ENCODE results near the gene G6PC3.
"Not testable (repeated sequence)": the region's sequence is repeated elsewhere in the genome, so short reads cannot be mapped to it uniquely, and the experiment has no call there.

The G6PC3 gene

DNA sequence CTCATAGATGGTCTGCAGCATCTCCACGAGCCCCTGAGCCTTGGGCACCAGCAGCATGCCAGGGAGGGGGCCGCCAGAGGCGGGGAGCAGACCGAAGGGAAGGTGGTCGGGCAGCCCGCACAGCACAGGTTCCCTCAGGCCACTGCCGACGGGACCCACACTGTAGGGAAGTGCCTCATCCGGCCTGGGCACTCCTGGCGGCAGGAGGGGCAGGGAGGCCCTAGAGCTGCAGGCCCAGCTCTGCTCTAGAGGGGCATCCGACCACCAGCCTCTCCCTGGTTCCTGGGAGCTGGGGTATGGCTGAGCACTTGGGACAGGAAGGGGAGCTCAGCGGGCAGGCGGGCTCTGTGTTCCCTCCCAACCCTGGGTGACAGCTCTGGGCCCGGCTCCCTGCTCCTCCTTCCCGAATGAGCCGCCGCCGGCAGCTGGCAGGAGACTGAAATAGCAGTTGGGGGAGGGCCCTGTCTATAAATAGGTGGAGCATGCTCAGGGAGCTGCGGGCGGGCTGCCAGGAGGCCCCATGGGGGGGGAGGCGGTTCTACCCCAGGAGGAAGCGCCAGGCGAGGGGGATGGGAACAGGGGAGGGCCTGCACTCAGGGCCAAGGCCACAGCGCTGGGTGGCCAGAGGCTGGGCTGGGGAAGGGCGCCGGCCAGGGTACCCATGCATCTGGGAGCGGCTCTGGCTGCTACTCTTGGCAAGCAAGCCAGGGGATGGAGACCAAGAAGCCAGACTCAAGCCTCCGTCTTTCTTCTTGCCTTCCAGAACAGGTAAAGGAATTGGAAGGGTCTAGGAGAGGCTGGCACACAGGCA lies 40.5 kb downstream of the G6PC3 start:
- peak; percentile 90 for DNase-seq

DNA sequence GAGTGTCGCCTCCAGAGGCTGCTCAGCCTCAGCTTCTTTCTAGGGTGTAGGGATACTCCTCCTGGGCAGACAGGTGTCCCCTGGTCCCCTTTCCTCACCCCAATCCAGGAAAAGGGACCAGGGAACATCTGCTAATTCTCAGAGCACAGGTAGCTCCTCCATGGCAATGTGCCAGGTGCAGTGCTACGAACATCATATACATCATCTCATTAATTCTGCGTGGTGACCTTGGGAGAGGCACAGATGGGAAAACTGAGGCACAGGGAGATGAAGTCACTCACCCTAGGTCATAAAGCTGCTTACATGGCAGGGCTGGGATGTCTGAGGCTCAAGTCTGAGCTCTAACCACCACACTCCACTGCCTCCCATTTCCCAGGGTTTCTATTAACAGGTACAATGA lies 41.2 kb downstream of the G6PC3 start:
- no peak for DNase-seq

DNA sequence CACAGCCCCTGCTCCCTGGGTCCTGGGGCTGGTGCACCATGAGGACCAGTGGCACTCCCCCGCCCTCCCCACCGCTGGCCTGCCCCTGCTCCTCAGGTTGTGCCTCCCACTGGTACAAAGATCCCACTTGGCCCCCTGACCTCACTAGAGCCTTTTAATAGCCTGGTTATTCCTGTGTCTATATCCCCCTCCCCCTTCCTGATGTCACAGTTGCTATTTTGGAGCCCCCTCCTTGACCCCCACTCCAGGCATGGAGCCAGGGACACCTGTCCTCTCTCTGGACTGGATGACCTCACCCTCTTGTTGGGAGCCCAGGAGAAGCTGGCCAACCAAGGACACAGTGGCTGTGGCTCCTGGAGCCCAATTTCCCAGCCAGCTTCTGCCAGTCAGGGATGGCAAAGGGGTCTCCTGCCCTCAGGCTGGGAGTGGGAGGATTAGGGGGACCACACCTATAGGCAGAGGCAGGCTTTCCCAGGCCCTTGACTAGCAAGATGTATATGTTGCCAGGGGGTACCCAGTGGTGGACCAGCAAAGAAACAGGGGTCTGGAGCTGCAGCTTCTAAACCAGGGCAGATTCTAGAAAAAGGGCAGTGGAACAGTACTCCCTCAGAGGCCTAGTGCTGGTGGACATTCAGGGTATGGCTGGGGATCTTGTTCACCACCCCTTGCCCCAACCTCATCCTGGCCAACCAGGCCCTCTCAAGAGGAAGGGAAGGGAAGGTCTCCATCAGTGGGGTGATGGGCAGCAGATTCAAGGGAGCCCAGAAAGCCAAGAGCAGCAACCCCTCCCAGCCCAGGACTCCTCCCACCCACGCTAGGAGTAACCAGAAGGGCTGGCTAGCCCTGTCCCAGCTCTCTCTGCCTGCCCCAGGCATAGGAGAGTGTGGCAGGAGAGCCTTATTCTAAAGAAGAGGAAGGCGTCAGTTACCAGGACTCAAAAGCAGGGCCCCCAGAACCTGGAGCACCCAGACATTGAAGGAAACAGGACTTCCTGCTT lies 42.0 kb downstream of the G6PC3 start:
- no peak for DNase-seq

DNA sequence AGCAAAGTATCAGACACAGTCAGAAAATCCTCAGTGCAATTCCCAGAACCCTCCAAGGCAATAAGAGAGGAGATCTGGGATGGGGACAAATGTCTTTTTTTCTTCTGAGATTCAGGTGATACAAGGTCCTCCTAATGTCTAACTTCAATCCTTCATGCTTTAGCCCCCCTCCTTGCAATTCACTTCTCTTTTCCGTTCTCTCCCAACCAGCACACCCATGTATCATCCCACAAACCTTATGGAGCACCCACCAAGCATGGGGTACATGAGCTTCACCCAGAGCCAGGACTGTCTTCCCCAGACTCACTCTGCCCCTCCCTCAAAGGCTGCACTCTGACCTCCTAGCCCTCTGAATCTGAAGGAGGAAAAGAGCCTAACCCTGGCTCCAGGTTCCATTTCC lies 42.8 kb downstream of the G6PC3 start:
- no peak for DNase-seq

DNA sequence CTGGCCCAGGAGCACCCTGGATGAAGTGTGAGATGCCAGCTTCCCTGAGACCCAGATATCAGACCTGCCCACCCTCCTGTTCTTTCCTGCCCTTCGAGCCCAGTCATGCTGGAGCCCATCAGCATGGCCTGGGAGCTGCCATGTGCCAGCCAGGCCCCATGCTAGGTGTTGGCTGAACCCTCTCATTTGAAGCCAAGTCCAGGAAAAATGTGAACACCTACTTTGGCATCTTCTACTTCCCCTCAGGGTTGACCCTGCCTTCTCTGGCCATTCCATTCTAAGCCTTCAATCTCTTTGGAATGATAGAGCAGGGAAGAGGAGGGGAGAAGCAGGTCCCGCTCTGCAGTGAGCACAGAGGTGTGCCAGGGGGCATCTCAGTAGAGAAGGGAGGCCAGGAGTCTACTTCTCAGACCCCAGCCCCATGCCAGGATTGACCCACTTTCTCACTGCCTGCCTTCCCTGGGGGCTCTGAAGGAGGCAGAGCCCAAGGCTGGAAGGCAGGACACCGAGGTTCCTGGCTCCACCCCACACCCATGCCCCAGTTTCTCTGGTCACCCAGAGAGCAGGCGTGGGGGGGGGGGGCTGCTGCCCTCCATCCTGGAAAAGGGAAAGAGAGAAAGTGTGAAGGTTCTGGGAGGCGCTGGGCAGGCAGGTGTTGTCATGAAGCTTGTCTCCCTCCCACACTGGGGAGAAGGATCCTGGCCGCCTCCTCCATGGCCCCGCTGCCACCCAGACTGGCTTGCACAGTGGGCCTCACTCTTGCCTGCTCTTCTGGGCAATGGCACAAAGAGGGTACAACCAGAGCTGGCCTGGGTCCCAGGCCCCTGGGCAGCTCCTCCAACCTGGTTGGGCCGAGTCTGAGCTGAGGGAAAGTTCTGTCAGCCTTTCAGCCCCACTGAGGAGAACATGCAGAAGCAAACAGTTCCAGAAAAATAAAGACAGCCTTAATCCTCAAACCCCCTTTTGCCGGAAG lies 43.6 kb downstream of the G6PC3 start:
- DNase-seq, result no peak

DNA sequence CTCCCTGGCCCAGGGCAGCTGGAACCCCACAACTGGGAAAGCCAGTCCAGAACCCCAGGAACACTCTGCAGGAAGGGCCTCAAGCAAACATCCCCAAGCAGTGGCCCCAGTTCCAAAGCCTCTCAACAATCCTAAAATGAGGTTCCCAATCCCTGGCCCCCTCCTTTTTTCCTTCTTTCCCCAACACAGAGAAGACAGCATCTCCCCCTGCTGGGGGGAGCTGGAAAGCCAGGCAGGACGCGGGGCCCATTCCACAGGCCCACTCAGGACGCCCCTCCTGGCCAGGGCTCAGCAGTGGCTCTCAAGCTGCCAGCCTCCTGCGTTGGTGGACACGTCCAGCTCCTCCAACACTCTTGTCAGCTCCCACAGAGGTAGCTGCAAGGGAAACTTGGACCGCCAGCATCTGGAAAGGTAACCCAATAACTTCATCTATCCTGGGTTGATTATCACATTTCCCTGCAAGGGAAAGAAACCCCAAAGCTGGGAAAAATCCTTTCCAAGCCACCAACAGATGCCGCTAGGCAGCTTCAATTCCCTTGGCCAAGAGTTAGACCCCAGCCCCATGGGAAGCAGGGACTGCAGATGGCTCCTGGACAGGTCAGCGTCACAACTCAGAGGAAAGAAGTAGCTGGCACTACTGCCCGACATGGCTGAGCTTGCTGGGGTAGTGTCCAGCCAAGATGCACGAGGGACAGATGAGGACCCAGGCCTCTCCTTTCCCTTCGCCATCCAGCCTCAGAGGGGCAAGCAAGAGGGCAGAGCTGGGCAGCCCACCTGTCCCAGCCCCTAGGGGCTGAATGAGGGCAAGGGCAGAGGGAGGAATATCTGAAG lies 45.3 kb downstream of the G6PC3 start:
- no peak for DNase-seq

DNA sequence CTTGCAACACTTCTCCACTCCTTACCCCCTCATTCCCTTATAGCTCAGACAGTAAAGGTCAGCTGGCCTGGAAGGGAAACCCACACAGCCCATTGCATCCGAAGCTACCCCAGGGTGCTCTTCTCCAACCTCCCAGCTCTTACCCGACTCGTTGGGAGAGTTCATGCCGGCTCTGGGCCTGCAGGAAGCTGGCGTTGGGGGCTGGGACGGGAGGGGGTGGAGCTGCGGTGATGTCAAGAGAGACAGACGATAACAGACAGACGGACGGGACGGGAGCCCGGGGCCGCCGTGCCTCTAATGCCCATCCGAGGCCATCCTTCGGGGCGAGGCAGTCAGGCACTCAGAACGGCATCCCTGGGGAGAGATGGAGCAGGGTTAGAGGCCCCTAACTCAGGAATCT lies 46.8 kb downstream of the G6PC3 start:
- DNase-seq, result no peak

DNA sequence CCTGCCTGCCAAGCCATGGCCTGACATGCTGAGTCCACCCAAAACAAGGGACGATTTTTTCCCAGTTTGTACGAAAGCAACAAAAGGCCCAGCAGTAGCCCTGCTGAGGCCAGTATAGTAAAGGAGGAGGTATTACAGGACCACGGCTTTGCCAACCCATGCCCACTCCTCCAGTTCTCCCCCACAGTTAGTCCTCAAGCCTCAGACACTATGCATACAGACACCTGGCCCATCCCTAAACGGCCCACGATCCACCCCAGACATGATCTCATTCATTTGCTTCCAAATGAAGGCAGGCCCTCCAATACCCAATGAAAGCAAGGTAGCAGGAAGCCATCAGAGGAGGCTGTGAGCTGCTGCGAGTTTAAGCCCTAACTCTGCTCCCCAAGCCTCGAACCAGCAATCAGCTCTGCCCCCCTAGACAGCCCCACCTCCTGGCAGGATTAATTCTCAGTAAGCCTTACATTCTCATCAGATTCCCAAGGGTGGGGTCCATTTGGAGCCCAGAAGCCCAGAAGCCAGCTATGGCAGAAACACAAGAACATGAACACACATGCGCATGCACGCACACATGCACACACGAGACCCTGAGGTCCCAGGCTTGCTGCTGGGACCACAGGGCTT lies 48.0 kb downstream of the G6PC3 start:
- no peak for DNase-seq

DNA sequence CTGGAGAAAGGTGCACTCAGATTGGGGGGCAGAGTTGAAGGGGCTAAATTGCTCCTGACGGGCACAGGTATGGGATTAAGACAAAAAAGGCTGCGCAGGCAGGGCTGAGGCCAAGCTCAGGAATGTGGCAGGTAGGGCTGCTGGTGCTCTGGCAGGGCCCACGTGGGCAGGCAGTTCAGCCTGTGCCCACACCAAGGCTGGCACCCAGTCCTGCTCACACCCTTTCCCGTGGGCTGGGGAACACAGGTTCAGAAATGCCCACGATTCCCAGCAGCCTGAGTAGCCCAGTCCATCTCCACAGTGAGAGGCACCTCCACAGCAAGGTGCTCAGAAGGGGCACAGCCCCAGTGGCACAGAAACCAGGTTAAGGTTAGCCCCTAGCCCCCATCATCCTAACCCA lies 48.5 kb downstream of the G6PC3 start:
- no peak for DNase-seq

DNA sequence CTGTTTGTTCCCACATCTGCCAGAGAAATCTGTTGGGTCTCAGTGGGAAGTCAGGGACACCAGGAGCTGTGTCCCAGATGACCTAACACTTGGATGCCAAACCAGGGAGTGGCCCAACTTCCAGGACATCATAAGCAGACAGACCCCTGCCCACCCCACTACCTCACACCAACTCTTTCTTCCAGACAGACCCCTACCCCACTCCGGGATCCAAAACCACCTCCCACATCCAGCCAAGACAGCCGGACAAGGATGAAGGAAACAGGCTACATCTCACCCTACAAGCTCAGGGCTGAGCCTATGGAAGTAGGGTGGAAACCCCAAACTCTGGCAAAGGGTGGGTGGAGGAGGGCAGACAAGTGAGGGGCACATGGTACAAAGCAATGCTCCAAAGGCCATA lies 49.3 kb downstream of the G6PC3 start:
- no peak for DNase-seq

DNA sequence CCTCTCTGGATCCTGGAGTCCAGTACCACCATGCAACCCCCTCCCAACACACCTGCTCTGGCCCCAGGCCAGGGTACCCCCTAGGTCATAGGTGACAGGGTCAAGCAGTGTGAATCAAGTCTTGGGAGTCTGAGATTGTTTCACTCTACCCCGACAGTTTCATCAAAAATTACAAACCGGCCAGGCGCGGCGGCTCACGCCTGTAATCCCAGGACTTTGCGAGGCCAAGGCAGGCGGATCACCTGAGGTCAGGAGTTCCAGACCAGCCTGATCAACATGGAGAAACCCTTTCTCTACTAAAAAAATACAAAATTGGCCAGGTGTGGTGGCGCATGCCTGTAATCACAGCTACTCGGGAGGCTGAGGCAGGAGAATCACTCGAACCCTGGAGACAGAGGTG lies 49.7 kb downstream of the G6PC3 start:
- not testable (repeated sequence) for DNase-seq

DNA sequence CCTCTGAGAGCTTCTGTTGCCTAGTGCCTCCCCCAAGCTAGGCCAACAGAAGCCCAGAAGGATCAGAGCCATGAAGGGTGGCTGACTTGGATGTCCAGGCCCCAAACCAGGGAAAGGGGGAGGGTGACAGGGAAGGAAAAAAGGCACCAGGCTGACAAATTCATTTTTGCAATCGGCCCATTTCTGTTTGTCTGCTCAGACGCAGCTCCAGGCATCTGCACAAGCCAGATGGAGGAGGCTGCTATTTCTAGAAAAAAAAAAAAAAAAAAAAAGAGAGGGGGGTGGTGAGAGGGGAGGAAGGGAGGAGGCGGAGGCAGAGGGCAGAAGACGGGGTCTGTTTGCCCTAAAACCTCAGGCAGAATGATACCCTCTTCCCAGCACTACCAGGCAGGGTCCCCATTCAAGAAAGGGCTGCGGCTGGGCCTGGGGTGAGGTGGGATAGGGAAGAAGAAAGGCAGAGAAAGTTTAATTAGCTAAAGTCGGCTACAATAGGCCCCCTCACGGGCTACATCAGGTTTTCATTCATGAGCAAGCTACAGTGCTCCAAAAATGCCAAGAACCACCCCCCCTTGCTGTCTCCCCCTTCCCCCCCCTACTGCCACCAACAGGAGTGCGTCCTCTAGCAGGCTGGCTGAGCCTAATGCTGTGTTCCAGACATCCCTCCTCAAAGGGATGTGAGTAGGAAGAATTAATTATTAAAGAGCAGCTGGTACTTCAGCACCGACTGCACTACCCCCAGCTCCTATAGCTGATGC lies 50.5 kb downstream of the G6PC3 start:
- no peak for DNase-seq

DNA sequence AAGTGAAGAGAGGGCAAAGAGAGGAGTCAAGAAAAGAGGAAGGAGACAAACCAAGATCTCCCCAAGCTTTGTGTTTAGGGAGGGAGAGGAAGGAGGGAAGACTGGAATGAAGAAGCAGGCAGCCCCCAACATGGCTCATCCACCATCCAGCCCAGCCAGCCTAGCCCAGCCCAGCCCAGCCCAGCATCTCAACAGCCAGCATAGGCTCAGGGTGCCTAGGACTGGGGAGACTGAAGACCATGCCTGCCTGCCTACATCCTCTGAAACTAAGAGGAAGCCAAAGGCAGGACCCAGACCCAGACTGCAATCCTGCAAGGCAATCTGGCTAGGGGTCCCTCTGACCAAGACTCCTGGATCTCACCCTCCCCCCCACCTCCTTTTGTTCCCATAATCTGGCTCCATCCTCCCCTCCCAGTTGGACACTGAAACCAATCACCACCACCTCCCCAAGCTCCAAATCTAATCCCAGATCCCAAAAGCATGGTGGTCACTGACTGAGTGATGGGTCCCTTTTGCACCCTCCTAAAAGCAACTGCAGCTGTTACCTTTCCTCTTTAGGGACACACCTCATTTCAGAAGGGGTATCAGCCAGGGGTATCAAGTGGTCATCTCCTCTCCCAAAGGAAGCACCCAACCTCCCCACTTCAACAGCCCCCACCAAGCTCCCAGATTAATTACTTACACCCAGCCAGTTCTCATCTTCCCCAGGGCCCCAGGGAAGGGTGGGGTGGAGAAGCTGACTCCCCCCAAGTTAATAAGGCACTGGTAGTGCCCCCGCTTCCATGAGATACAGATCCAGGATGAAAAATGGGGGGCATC lies 51.7 kb downstream of the G6PC3 start:
- DNase-seq, result no peak

DNA sequence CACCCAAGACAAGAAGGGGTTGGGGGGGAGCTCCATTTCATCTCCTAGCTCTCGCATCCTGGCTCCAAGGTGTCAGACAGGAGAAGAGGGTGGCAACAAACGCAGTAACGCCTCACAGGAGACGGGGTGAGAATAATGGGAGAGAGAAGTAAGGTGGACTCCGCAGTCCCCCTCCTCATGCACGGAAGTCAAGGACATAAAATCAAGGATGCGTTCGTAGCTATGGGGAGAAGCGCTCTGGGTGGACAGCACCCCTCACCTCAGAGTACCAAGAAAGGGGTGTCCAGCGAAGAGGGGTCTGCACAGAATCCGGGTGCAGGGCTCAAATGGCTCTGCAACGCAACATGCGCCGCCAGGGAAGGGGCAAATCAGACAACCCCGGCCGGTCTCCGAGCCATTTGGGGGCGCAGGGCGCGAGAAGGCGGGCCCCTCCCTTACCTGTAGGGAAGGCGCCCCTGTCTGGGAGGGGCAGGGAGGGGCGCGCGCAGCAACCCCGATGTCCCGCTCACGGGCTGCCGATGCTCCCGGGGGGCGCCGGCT lies 52.4 kb downstream of the G6PC3 start:
- DNase-seq, result no peak

DNA sequence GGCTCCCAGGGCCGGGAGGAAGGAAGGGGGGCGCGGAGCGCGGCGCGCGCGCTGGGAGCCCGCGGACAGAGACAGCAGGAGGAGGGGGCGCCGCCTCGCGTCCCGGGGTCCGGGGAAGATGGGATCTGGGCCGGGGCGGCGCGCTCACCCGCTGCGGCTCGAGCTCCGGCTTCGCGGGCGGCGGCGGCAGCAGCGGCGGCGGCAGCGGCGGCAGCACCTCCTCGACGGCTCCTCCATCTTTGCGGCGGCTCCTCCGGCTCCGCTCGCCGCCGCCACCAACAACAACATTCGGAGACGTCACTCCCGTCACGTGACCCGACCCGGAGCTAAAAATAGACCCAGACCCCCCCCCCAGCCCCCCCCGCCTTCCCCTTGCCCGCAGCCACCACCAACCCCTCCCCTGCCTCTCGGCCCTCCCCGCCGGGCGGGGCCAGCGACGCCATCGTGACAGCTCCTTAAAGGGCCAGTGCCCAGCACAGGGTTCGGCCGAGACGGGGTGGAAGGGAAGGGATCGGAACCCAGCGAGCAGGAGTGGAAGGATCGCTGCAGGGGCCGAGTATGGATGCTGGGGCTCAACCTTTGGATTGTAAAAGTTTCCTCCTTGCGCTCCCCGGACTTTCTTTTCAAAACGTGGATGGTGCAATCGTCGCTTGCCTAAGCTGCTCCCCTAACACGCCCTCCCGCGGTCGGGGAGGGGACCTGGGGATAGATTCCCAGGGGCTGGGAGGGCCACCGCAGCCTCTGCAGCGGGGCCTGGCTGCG lies 53.0 kb downstream of the G6PC3 start, which contains the start of gene HDAC5:
TSS of gene HDAC5 (minus strand) at position 286 of the 762 bp plus-strand sequence. CDS start 6,126 bp downstream, outside the sequence.
- DNase-seq, result peak; percentile 90

DNA sequence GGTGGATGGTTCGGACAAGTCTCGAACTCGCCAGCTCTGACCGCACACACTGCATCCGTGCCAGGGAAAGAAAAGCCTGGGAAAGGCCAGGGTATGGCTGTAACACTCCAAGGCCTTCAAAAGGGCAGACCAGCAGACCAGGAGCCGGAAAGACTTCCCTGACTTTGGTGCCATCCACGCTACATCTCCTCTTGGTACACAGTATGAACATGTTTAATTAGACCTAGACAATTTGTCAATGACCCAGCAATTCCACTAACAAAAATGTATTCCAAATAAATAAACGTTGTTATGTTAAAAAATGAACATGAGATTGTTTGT lies 53.5 kb downstream of the G6PC3 start:
- DNase-seq, result no peak

Measured in NCI-H1092 (cell line).